Osteocyte (in vitro differentiated cells): ENCODE data around the gene MRAS. TPM values are rescaled to one million over a fixed set of nuclear protein-coding genes. Genes with fewer than 3 reads are reported as not detected.

ENCODE experiments used
- DNase-seq: peaks from one replicate; pipeline ENCODE4 v3.0.0; 2021; ENCODE audit warnings: mixed read lengths; ENCODE audit not compliant: unreplicated experiment; ENCODE audit errors: extremely low spot score
- H3K27ac Mint-ChIP-seq: one replicate; pipeline ENCODE4 v1.8.0; 2021; ENCODE audit warnings: mild to moderate bottlenecking, mixed read lengths; ENCODE audit not compliant: unreplicated experiment
- H3K27me3 Mint-ChIP-seq: one replicate; pipeline ENCODE4 v1.8.0; 2021; ENCODE audit warnings: mixed read lengths; ENCODE audit not compliant: unreplicated experiment
- H3K36me3 Mint-ChIP-seq: one replicate; pipeline ENCODE4 v1.8.0; 2021; ENCODE audit warnings: mixed read lengths; ENCODE audit not compliant: unreplicated experiment
- H3K4me1 Mint-ChIP-seq: one replicate; pipeline ENCODE4 v1.8.0; 2021; ENCODE audit warnings: mixed read lengths; ENCODE audit not compliant: unreplicated experiment
- H3K4me3 Mint-ChIP-seq: one replicate; pipeline ENCODE4 v1.8.0; 2021; ENCODE audit warnings: mild to moderate bottlenecking, moderate library complexity, mixed read lengths; ENCODE audit not compliant: unreplicated experiment
- H3K9me3 Mint-ChIP-seq: one replicate; pipeline ENCODE4 v1.8.0; 2021; ENCODE audit warnings: mixed read lengths; ENCODE audit not compliant: unreplicated experiment
- CTCF ChIP-seq: fragments of 200-600 bp; sonication (generic); IDR thresholded peaks from 2 replicates; pipeline ENCODE4 v1.5.0; 2021; ENCODE audit warnings: antibody characterized with exemption, mild to moderate bottlenecking, moderate library complexity
- total RNA-seq: library from RNA; stranded (reverse); gene quantifications from 2 replicates; pipeline ENCODE4 v1.2.1, GENCODE V29; 2021

Gene MRAS
- total RNA-seq, 1 donor from 2014 or later, result 25.5 TPM

GRCh38 chr3:138326866-138327595 is 21.3 kb upstream of the MRAS start:
- TF ChIP-seq CTCF, result no peak
- Mint-ChIP-seq H3K27ac (no peak overlapping the region), H3K9me3 (no peaks in the 10 kb centered on the region), H3K27me3 (peaks cover 12% of the 10 kb centered on the region), H3K4me3 (no peak overlapping the region), H3K4me1 (peaks cover 11% of the 10 kb centered on the region), H3K36me3 (no peaks in the 10 kb centered on the region)
- no peak for DNase-seq

GRCh38 chr3:138327831-138328230 is 20.5 kb upstream of the MRAS start:
- no peaks in the 10 kb centered on the region for H3K9me3 Mint-ChIP-seq
- H3K27ac Mint-ChIP-seq, result no peak overlapping the region
- no peak for TF ChIP-seq CTCF
- peaks cover 11% of the 10 kb centered on the region for H3K4me1 Mint-ChIP-seq
- no peak overlapping the region for H3K4me3 Mint-ChIP-seq
- H3K36me3 Mint-ChIP-seq, result no peaks in the 10 kb centered on the region
- peaks cover 16% of the 10 kb centered on the region for H3K27me3 Mint-ChIP-seq
- no peak for DNase-seq

- no peak for TF ChIP-seq CTCF
- peak; percentile 4 for DNase-seq
- no peaks in the 10 kb centered on the region for H3K36me3 Mint-ChIP-seq
- peaks cover 13% of the 10 kb centered on the region for H3K27me3 Mint-ChIP-seq
- H3K4me3 Mint-ChIP-seq, result peak overlapping the region; percentile 44
- no peaks in the 10 kb centered on the region for H3K9me3 Mint-ChIP-seq
- H3K27ac Mint-ChIP-seq, result no peak overlapping the region
- H3K4me1 Mint-ChIP-seq, result peaks cover 11% of the 10 kb centered on the region
These were observed 20.0 kb upstream of the MRAS start for GRCh38 chr3:138328341-138328740.

GRCh38 chr3:138329127-138329983 is 19.0 kb upstream of the MRAS start, which contains the start of gene NME9:
Gene NME9, minus strand, starts transcription at chr3:138329851. Its CDS starts 516 bp downstream, at chr3:138329335.
- H3K27ac Mint-ChIP-seq, result no peak within 1 kb of the TSS
- no peaks in the 10 kb centered on the region for H3K36me3 Mint-ChIP-seq
- H3K27me3 Mint-ChIP-seq, result peaks cover 20% of the 10 kb centered on the region
- DNase-seq, result peak; percentile 88
- peak; percentile 45 for TF ChIP-seq CTCF
- H3K4me1 Mint-ChIP-seq, result peaks cover 11% of the 10 kb centered on the region
- no peaks in the 10 kb centered on the region for H3K9me3 Mint-ChIP-seq
- peak within 1 kb of the TSS; percentile 81 for H3K4me3 Mint-ChIP-seq

- Mint-ChIP-seq H3K9me3 (no peaks in the 10 kb centered on the region), H3K36me3 (no peaks in the 10 kb centered on the region), H3K4me3 (peak overlapping the region; percentile 81), H3K4me1 (peaks cover 11% of the 10 kb centered on the region), H3K27ac (no peak overlapping the region), H3K27me3 (peaks cover 26% of the 10 kb centered on the region)
- DNase-seq, result no peak
- TF ChIP-seq CTCF, result no peak
These were observed 18.4 kb upstream of the MRAS start for GRCh38 chr3:138329984-138330293.
